ENCODE results near the gene LHFPL2.

Gene LHFPL2

DNA sequence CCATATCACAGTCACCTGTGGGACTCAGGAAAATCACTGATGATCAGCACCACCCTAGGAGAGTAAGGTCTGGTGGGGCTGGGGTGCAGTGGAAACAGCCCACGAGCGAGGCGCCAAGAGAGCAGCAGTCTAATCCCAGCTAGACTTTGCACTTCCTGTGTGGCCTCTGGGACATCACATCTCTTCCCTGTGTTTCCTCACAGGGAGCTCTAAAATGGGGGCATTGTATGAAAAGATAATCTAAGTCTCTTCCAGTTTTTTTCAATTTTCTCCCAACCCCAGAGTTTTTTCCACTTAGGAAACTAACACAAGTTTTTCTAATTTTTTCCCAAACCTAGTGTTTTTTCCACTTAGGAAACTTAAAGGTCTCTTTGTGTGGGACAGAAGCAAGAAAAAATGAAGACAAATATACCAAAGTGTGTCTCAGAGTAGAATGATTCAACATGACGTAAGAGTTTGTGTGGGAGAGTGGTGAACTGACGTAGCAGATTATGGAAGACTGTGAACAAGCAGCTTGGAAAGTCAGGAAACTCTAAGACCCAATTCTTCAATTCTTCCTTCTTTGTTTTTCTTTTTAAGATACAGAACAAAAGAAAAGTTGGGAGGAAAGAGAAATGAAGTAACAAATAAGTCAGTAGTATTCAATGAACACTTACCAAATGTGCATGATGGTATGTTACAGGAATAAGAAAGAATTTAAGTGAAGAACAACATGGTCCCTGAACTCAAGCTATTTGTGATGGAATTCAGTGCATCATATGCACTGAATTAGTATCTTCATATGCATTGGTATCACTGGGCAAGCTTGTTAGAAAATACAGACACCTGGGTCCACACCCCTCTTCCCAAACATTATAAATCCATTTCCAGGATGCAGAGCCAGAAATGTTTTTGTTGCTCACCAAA lies 51.3 kb downstream of the LHFPL2 start:
- Mint-ChIP-seq H3K36me3 (peaks cover 9% of the 10 kb centered on the region), H3K27me3 (no peaks in the 10 kb centered on the region), H3K27ac (no peak overlapping the region), H3K4me3 (no peak overlapping the region), H3K9me3 (no peaks in the 10 kb centered on the region), H3K4me1 (peaks cover 9% of the 10 kb centered on the region)
- ATAC-seq (ENCODE audit: low read depth) (no peak), DNase-seq (ENCODE audit: low spot score in 2 of 2) (no peak)

DNA sequence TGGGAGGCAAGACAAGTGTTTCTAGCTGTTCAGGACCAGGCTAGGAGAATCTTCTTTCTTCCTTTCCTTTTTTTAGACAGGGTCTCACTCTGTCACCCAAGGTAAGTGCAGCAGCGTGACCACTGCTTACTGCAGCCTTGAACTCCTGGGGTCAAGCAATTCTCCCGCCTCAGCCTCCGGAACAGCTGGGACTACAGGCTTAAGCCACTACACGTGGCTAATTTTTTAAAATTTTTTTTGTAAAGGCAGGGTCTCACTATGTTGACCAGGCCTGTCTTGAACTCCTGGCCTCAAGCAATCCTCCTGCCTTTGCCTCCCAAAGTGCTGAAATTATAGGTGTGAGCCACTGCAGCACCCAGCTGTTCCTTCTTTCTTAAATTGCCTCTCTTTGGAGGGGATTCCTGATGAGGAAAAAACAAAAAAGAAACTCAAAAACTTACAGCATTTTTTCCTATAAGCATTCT lies 53.1 kb downstream of the LHFPL2 start:
- Mint-ChIP-seq H3K4me3 (no peak overlapping the region), H3K27me3 (no peaks in the 10 kb centered on the region), H3K27ac (no peak overlapping the region), H3K9me3 (no peaks in the 10 kb centered on the region), H3K4me1 (peaks cover 17% of the 10 kb centered on the region), H3K36me3 (peaks cover 8% of the 10 kb centered on the region)
- DNase-seq (ENCODE audit: low spot score in 2 of 2): no peak
- ATAC-seq (ENCODE audit: low read depth): no peak

- Mint-ChIP-seq H3K27ac (no peak overlapping the region), H3K4me3 (no peak overlapping the region), H3K27me3 (no peaks in the 10 kb centered on the region), H3K4me1 (peaks cover 17% of the 10 kb centered on the region), H3K36me3 (peaks cover 8% of the 10 kb centered on the region), H3K9me3 (no peaks in the 10 kb centered on the region)
- no peak for ATAC-seq (ENCODE audit: low read depth)
- DNase-seq (ENCODE audit: low spot score in 2 of 2): no peak
Measured at GRCh38 chr5:78594610-78595457, 53.7 kb downstream of the LHFPL2 start.

DNA sequence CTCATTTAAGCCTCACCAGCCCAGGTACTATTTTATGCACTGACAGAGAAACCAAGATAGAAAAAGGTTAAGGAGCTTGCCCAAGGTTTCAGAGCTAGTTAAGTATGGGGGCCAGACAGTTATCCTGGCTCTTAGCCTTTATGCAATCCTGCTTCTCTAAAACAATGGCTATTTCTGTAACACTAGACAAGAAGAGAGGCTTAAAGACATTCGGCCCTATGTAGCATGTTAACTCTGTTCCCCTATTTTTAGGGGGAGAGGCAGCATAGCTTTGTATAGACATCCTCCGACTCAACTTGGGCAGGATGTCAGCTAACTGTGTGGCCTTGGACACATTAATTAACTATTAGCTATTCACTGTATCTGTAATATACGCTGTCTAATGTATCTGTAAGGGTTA lies 54.6 kb downstream of the LHFPL2 start:
- Mint-ChIP-seq H3K4me1 (peaks cover 17% of the 10 kb centered on the region), H3K27ac (no peak overlapping the region), H3K9me3 (no peaks in the 10 kb centered on the region), H3K36me3 (peaks cover 8% of the 10 kb centered on the region), H3K4me3 (no peak overlapping the region), H3K27me3 (no peaks in the 10 kb centered on the region)
- DNase-seq (ENCODE audit: low spot score in 2 of 2): no peak
- no peak for ATAC-seq (ENCODE audit: low read depth)

DNA sequence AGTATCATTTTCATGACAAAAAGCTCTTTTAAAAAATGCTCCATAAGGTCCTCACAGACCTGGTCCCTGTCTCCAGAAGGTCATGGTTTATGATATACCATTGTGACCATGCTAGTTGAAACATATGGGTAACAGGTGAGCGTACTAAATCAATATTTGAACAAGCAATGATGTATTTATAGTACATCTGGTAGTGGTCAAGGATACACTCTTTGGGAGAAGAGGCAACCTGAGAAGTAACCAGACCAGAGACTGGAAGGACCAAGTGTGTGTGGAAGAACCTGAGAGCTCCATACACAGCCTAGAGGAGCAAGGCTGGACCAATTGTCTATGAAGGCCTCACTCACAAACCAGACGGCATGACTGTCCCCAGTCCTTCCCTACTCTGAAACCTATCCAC lies 55.1 kb downstream of the LHFPL2 start:
- no peak for ATAC-seq (ENCODE audit: low read depth)

GRCh38 chr5:78592735-78593386 lies 55.7 kb downstream of the LHFPL2 start:
- H3K27ac Mint-ChIP-seq: peak overlapping the region; percentile 43
- no peaks in the 10 kb centered on the region for H3K27me3 Mint-ChIP-seq
- peaks cover 7% of the 10 kb centered on the region for H3K36me3 Mint-ChIP-seq
- ATAC-seq (ENCODE audit: low read depth): no peak
- no peak for DNase-seq (ENCODE audit: low spot score in 2 of 2)
- no peaks in the 10 kb centered on the region for H3K9me3 Mint-ChIP-seq
- no peak overlapping the region for H3K4me3 Mint-ChIP-seq
- H3K4me1 Mint-ChIP-seq: peaks cover 17% of the 10 kb centered on the region

More for the DNA sequence above, 55.1 kb downstream of the LHFPL2 start:
- Mint-ChIP-seq H3K4me1 (peaks cover 17% of the 10 kb centered on the region), H3K27ac (peak overlapping the region; percentile 17), H3K27me3 (no peaks in the 10 kb centered on the region), H3K9me3 (no peaks in the 10 kb centered on the region), H3K36me3 (peaks cover 8% of the 10 kb centered on the region), H3K4me3 (no peak overlapping the region)
- DNase-seq (ENCODE audit: low spot score in 2 of 2): no peak

DNA sequence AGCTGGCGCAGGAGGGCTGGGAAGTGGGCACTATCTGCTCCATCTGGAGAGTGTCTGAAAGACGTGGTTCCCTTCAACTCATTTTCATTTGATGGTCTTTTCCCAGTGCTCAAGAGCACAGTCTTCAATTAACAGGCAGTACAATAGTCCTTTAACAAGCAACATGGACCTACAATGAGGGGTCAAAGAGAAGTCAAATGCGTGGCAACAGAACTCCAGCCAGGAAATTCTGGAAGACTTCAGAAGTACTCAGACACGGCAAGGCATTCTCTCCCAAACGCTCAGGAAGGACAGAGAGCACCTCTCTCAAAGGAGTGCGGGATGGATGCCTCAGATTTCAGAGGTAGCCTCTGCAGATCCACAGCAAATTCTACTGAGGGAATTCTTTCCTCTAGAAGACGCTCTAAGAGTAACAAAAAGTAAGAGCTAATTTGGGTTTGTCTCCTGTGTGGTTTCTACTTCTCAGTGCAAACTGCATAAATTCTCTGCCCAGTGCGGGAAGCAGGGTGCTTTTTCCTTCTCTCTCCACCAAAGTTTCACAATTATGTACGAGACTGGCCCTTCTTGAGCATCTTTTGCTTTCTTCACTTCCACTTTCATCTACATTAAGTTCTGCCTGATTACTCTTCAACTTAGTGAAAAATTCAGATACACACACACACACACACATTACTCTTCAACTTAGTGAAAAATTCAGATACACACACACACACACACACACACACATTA lies 56.4 kb downstream of the LHFPL2 start:
- peak; percentile 54 for ATAC-seq (ENCODE audit: low read depth)
- H3K27ac Mint-ChIP-seq: peak overlapping the region; percentile 43
- H3K4me1 Mint-ChIP-seq: peaks cover 17% of the 10 kb centered on the region
- peaks cover 5% of the 10 kb centered on the region for H3K36me3 Mint-ChIP-seq
- no peak overlapping the region for H3K4me3 Mint-ChIP-seq
- no peak for DNase-seq (ENCODE audit: low spot score in 2 of 2)
- no peaks in the 10 kb centered on the region for H3K27me3 Mint-ChIP-seq
- H3K9me3 Mint-ChIP-seq: no peaks in the 10 kb centered on the region

DNA sequence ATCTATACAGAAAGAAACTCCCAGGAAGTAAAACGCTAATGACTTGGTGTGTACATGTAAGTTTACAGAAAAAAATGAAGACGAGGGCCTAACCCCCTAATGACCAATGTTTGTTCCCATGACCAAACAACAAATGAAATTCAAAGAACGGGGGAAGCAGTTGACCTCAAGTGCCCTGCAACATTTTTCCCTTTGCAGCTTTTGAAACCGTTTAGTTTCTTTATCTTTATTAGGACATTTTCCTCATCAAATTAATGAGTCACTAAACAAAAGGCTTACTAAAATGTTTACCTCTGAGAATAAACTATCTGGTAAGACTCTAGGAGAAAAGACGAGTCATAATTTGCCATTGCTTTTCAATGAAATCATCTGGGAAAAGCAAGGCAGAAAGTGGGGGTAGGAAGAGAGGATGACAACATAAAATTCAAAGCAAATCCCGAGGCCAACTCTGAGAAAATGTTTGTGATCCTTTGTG lies 57.4 kb downstream of the LHFPL2 start:
- DNase-seq (ENCODE audit: low spot score in 2 of 2) (no peak), ATAC-seq (ENCODE audit: low read depth) (no peak)
- H3K36me3 Mint-ChIP-seq: peaks cover 5% of the 10 kb centered on the region
- H3K4me1 Mint-ChIP-seq: peaks cover 17% of the 10 kb centered on the region
- H3K27me3 Mint-ChIP-seq: no peaks in the 10 kb centered on the region
- H3K4me3 Mint-ChIP-seq: no peak overlapping the region
- H3K27ac Mint-ChIP-seq: peak overlapping the region; percentile 43
- H3K9me3 Mint-ChIP-seq: no peaks in the 10 kb centered on the region

DNA sequence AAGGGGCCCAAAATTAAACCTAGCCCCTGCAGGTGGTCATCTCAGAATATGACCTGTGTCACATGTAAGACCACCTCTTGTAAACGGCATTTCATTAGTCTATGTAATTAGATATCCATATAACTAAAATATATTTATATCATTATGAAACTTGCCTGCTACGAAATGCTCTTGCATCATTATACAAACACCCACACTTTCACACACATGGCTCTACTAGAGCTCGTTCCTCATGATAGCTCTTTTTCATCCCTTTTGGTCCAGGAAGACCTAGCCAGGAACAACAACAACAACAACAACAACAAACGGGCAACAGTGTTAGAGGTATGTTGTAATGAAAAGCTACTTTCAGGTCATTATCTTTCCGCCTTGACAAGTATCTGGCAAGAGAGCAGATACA lies 58.6 kb downstream of the LHFPL2 start:
- H3K27me3 Mint-ChIP-seq: no peaks in the 10 kb centered on the region
- H3K4me1 Mint-ChIP-seq: peaks cover 17% of the 10 kb centered on the region
- H3K36me3 Mint-ChIP-seq: peaks cover 10% of the 10 kb centered on the region
- DNase-seq (ENCODE audit: low spot score in 2 of 2) (no peak), ATAC-seq (ENCODE audit: low read depth) (no peak)
- peaks cover 3% of the 10 kb centered on the region for H3K9me3 Mint-ChIP-seq
- H3K4me3 Mint-ChIP-seq: no peak overlapping the region
- H3K27ac Mint-ChIP-seq: no peak overlapping the region

DNA sequence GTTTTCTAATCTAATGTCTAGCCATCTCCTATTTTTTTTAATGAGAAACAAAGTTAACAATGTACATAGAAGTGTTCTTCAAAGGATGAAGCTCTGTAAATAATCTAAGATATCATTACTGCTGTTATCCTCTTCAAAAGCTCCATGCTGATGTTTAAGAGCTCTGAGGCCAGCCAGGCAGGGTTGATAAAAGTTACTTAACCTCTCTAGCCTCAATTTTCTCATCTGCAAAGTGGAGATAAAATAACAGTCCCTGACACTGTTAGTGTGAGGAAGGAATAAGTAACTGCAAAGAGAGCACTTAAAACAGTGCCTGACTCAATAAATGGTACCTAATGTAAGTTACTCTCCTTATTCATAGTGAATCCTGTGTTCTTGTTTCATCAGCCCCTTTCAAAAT lies 60.1 kb downstream of the LHFPL2 start:
- Mint-ChIP-seq H3K27ac (no peak overlapping the region), H3K9me3 (peaks cover 3% of the 10 kb centered on the region), H3K4me1 (peaks cover 12% of the 10 kb centered on the region), H3K27me3 (no peaks in the 10 kb centered on the region), H3K36me3 (peaks cover 10% of the 10 kb centered on the region), H3K4me3 (no peak overlapping the region)
- ATAC-seq (ENCODE audit: low read depth) (no peak), DNase-seq (ENCODE audit: low spot score in 2 of 2) (no peak)

DNA sequence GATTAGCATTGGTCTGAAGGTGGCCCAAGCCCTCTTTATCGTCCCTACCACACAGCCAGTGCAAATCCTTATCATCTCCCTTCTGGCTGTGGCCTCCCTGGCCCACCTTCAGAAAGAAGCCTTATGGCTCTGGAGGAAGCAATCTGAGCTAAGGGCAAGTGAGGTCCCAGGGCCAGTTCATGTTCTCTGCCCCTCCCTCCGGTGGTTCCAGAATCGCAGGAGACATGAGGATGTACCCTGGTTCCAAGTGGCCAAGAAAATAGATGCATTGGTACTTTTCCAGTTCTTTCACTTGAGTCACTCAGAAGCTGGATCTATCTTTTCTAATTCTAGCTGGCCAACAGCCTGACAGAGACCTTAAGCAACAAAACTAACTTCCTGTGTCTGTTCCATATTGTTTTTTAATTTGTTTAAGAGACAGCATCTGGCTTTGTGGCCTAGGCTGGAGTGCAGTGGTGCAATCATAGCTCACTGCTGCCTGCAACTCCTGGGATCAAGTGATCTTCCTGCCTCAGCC lies 60.7 kb downstream of the LHFPL2 start:
- Mint-ChIP-seq H3K27ac (no peak overlapping the region), H3K9me3 (peaks cover 3% of the 10 kb centered on the region), H3K36me3 (peaks cover 8% of the 10 kb centered on the region), H3K4me1 (peaks cover 11% of the 10 kb centered on the region), H3K4me3 (no peak overlapping the region), H3K27me3 (no peaks in the 10 kb centered on the region)
- ATAC-seq (ENCODE audit: low read depth): no peak
- DNase-seq (ENCODE audit: low spot score in 2 of 2): no peak

DNA sequence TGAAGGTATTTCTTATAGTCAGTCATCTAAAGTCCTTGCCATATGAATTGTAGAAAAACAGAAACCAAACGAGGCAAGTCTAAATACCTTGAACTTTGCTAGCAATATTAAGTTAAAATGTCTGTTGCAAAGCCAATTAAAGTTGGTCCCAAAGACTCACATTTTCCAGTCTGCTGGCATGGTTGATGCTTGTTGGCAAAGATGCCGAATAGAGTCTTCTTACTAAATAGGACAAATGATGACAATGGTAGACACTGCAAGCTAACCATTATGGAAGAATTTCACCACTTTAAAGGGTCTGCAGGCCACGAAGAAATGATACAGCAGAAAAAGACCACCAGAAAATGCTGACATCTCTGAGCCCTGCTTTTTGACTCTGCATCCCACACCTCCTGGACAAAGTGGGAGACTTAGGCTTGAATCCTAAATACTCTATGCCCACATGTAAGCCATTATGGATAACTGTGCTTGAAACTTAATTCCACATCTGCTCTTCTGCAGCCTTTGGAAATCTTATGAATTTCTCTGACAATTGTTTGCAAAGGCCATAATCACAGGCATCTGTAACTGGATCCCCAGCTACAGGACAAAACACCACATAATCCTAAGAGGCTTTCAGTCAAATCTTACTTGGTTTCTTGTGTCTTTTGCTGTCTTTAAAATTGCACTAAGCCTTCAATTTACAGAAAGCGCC lies 61.3 kb downstream of the LHFPL2 start:
- ATAC-seq (ENCODE audit: low read depth): no peak
- DNase-seq (ENCODE audit: low spot score in 2 of 2): no peak
- Mint-ChIP-seq H3K9me3 (peaks cover 3% of the 10 kb centered on the region), H3K4me1 (peaks cover 7% of the 10 kb centered on the region), H3K4me3 (no peak overlapping the region), H3K36me3 (peaks cover 8% of the 10 kb centered on the region), H3K27me3 (no peaks in the 10 kb centered on the region), H3K27ac (no peak overlapping the region)

- Mint-ChIP-seq H3K9me3 (peaks cover 3% of the 10 kb centered on the region), H3K27ac (no peak overlapping the region), H3K4me3 (no peak overlapping the region), H3K4me1 (no peaks in the 10 kb centered on the region), H3K36me3 (peaks cover 8% of the 10 kb centered on the region), H3K27me3 (no peaks in the 10 kb centered on the region)
- ATAC-seq (ENCODE audit: low read depth) (no peak), DNase-seq (ENCODE audit: low spot score in 2 of 2) (no peak)
Measured at GRCh38 chr5:78586251-78586650, 62.3 kb downstream of the LHFPL2 start.

Data from memory B cell (primary cell).